Measurements from ENCODE around the gene PARM1. TPM values are rescaled to one million over a fixed set of nuclear protein-coding genes. Genes with fewer than 3 reads are reported as not detected.

PARM1 gene
- total RNA-seq, 1 experiment from 2014 or later = not detected

DNA sequence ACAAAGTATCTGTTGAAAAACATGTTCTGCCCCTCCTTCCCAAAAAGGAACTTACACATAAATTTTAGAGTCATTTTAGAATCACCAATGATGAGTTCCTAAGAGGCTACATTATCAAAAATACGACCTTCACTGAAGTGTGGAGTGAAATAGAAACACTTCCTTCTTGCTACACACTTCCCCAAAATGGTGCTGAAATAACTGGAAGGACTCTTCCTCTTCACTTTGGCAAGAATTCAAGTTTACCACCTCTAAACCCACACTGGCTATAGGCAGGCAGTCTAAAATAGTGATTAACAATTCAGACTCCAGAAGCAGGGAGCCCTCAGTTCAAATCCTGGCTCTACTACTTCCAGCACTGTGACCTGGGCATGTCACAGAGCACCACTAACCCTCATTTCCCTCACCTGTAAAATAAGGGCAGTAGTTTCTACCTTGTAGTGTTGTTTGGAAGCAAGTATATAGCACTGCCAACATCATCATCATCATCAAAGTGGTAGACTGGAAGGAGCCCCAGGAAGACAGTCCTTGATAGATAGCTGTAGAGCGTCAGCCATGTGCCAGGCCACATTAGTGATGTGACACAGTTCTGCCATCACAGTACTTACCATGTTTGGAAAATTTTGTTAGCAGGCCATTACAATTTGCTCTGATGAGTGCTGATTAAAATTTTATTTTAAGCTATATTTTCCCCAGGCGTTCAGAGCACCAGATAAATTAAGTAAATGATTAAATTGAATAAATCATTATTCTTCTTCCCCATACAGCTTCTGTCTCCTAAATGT lies 103.3 kb downstream of the PARM1 start:
- H3K36me3 ChIP-seq = no peaks in the 10 kb centered on the region

DNA sequence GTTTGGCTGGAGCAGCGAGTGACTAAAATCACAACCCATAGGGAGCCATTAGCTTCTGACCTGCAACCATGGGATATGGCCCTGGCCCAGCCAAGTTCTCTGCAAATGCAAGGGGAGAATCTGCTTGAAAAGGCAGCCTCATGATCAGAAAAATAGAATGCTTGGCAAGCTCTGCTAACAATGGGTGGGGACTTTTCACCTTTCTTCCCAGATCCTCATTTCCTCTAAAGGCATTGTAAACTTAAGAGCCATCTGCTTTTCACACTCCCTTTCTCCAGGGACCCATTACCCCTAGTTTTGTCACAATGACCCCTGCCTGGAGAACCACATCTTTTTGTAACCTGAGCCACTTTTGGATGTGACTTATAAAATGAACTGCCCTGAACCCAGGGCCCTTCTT lies 104.3 kb downstream of the PARM1 start:
- no peaks in the 10 kb centered on the region for H3K36me3 ChIP-seq

More for the DNA sequence above, 103.3 kb downstream of the PARM1 start:
- no peaks in the 10 kb centered on the region for H3K27me3 ChIP-seq (replicated peaks)
- no peaks in the 10 kb centered on the region for H3K9me3 ChIP-seq (replicated peaks)
- no peak for DNase-seq (ENCODE audit: low read depth in 1 of 2, low spot score in 2 of 2)
- H3K4me1 ChIP-seq (replicated peaks) = no peaks in the 10 kb centered on the region
- H3K4me3 ChIP-seq = no peak overlapping the region
- H3K27ac ChIP-seq = no peak overlapping the region

DNA sequence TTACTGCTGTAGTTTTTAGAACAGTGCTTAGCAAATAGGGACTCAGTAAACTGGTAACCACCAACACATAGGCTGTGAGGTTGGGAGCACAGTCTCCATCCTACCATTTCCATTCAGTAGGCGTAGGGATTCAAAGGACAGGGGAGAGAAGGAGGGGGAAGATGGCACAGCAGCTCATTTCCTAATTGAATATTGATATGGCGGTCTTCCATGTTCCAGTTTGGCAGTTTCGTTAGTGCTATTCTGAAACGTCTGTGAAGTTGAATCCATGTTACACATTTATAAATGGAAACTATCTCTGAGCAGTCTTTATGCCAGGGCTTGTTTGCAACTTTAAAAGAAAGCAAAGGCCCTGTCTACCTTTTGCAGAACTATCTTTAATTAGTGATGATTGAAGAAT lies 105.5 kb downstream of the PARM1 start:
- no peaks in the 10 kb centered on the region for H3K4me1 ChIP-seq (replicated peaks)
- H3K4me3 ChIP-seq = no peak overlapping the region
- H3K9me3 ChIP-seq (replicated peaks) = no peaks in the 10 kb centered on the region
- no peaks in the 10 kb centered on the region for H3K27me3 ChIP-seq (replicated peaks)
- DNase-seq (ENCODE audit: low read depth in 1 of 2, low spot score in 2 of 2) = no peak
- no peak overlapping the region for H3K27ac ChIP-seq
- no peaks in the 10 kb centered on the region for H3K36me3 ChIP-seq

More for the DNA sequence above, 104.3 kb downstream of the PARM1 start:
- Histone ChIP-seq H3K27me3 (replicated peaks) (no peaks in the 10 kb centered on the region), H3K27ac (no peak overlapping the region), H3K4me3 (no peak overlapping the region), H3K4me1 (replicated peaks) (no peaks in the 10 kb centered on the region), H3K9me3 (replicated peaks) (no peaks in the 10 kb centered on the region)
- DNase-seq (ENCODE audit: low read depth in 1 of 2, low spot score in 2 of 2) = no peak

DNA sequence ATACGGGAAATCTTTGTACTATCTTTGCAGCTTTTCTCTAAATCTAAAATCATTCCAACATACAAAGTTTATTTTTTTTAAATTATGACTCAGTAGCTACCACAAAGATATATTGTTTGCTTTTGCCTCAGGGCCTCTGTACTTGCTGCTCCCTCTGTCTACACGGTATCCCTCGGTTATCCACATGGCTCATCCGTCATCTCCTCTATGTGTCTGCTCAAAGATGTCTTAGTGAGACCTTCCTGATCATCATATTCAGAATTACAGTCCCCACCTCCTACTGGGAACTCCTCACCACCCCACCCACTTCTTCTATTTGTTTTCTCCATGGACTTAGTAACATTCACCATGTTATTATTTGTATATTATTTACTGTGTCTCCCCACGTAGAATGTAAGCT lies 107.8 kb downstream of the PARM1 start:
- Histone ChIP-seq H3K27me3 (replicated peaks) (no peaks in the 10 kb centered on the region), H3K9me3 (replicated peaks) (no peaks in the 10 kb centered on the region), H3K4me1 (replicated peaks) (no peaks in the 10 kb centered on the region), H3K4me3 (no peak overlapping the region), H3K36me3 (no peaks in the 10 kb centered on the region), H3K27ac (no peak overlapping the region)
- no peak for DNase-seq (ENCODE audit: low read depth in 1 of 2, low spot score in 2 of 2)

DNA sequence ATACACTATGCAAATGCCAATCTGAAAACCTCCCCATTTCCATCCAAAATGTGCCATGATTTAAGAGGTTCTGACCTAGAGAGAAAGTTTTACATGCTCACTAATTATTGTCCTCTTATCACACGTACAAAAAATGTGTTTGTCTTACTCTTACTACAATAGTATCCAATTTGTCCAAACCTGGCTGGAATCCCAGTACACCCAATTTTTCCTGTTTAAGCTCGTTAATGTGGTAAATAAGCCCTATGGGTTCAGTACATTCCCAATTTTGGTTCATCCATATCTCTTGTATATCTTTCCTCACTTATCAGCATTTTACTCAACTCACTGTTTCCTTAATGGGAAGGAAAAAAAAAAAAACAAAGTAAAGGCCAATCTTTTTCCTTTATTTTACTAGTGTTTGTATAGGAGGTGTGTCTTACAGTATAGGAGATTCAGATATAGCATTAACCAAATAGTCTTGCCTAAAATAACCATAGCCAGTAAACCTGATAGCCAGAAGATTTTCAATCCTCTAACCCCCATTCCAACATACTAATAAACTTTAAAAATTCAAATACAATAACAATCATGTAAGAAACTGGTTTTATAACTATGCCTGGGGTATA lies 109.8 kb downstream of the PARM1 start:
- Histone ChIP-seq H3K4me1 (replicated peaks) (no peaks in the 10 kb centered on the region), H3K27ac (no peak overlapping the region), H3K9me3 (replicated peaks) (no peaks in the 10 kb centered on the region), H3K36me3 (no peaks in the 10 kb centered on the region), H3K27me3 (replicated peaks) (no peaks in the 10 kb centered on the region), H3K4me3 (no peak overlapping the region)
- no peak for DNase-seq (ENCODE audit: low read depth in 1 of 2, low spot score in 2 of 2)

DNA sequence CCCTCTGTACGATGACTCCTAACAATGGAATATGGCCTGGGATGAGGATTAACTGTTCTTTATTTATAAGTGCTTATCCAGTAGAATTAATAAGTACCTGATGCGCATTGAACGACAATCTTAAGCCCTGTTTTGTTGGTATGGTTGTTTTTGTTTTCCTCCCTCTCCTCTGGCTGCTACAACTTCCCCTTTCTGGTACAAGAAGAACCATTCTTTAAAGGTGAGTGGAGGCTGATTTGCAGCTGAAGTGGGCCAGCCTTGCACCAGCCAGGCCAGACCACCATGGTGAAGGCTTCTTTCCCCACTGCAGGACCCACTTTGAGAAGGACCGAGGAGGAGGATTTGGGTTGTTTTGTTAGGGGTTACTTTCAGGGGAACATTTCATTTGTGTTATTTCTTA lies 113.3 kb downstream of the PARM1 start:
- H3K27ac ChIP-seq = no peak overlapping the region
- no peaks in the 10 kb centered on the region for H3K4me1 ChIP-seq (replicated peaks)
- no peaks in the 10 kb centered on the region for H3K27me3 ChIP-seq (replicated peaks)
- H3K36me3 ChIP-seq = no peaks in the 10 kb centered on the region
- no peak for DNase-seq (ENCODE audit: low read depth in 1 of 2, low spot score in 2 of 2)
- H3K9me3 ChIP-seq (replicated peaks) = no peaks in the 10 kb centered on the region
- no peak overlapping the region for H3K4me3 ChIP-seq

DNA sequence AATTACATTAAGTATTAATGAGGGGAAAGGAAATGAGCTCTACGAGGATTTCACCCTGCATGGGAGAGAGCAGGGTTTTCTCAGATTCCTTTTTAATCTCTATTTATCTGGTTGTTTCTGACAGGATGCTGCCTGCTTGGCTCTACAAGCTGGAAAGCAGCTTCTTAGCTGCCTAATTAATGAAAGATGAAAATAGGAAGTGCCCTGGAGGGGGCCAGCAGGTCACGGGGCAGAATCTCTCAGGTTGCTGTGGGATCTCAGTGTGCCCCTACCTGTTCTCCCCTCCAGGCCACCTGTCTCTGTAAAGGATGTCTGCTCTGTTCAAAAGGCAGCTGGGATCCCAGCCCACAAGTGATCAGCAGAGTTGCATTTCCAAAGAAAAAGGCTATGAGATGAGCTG lies 113.7 kb downstream of the PARM1 start:
- no peaks in the 10 kb centered on the region for H3K4me1 ChIP-seq (replicated peaks)
- H3K27ac ChIP-seq = no peak overlapping the region
- no peak overlapping the region for H3K4me3 ChIP-seq
- H3K27me3 ChIP-seq (replicated peaks) = no peaks in the 10 kb centered on the region
- H3K9me3 ChIP-seq (replicated peaks) = no peaks in the 10 kb centered on the region
- DNase-seq (ENCODE audit: low read depth in 1 of 2, low spot score in 2 of 2) = no peak
- no peaks in the 10 kb centered on the region for H3K36me3 ChIP-seq

DNA sequence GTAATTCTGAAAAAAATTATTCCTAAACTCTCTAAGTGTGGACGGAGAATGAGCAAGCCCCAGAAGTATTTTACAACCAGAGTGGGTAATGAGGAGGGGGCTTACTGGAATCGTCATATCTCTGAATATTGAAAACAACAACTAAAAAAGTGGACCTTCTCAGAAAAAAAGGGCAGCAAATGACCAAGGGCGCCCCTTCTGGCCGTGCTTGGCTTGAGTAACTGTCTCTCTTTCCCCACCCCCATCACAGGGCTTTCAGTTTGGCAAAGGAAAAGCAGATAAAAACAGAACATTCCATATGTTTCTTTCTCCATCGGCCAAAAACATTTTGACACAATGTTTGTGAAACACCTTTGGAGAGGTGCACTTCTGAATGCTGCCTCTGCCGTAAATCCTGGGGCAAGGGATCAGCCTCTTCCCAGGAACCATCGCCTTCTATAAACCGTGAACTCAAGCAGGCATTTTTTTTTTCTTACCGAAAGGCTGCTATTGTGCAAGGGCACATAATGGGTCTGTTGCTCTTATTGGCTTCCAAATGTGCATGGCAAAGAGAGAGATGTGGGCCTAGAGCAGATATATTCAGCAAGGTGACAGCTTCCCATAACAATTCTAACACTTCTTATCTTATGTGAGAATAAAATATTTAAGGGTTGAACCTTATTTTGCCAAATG lies 115.4 kb downstream of the PARM1 start:
- Histone ChIP-seq H3K4me1 (replicated peaks) (no peaks in the 10 kb centered on the region), H3K9me3 (replicated peaks) (no peaks in the 10 kb centered on the region), H3K27ac (no peak overlapping the region), H3K27me3 (replicated peaks) (no peaks in the 10 kb centered on the region), H3K36me3 (no peaks in the 10 kb centered on the region), H3K4me3 (no peak overlapping the region)
- no peak for DNase-seq (ENCODE audit: low read depth in 1 of 2, low spot score in 2 of 2)

DNA sequence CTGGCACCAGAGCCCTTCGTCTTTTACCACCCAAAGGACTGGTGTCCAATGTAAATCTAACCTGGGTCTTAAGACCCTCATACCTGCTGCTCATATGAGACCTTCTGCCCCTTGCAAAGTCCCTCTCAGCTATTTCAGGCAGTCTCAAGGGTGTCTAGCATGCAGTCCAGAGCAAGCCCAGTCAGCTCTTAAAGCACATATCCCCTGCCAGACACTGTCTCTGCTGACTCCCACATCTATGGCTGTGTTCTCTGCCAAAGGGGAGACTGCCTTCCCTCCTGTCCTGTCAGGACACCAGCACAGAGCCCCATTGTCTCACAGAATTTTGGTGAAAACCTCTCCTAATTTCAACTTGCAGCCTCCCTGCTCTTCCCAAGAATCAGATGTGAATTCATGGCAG lies 118.5 kb downstream of the PARM1 start:
- no peak overlapping the region for H3K27ac ChIP-seq
- no peaks in the 10 kb centered on the region for H3K9me3 ChIP-seq (replicated peaks)
- no peak overlapping the region for H3K4me3 ChIP-seq
- no peak for DNase-seq (ENCODE audit: low read depth in 1 of 2, low spot score in 2 of 2)
- H3K4me1 ChIP-seq (replicated peaks) = no peaks in the 10 kb centered on the region
- H3K36me3 ChIP-seq = no peaks in the 10 kb centered on the region
- H3K27me3 ChIP-seq (replicated peaks) = no peaks in the 10 kb centered on the region

DNA sequence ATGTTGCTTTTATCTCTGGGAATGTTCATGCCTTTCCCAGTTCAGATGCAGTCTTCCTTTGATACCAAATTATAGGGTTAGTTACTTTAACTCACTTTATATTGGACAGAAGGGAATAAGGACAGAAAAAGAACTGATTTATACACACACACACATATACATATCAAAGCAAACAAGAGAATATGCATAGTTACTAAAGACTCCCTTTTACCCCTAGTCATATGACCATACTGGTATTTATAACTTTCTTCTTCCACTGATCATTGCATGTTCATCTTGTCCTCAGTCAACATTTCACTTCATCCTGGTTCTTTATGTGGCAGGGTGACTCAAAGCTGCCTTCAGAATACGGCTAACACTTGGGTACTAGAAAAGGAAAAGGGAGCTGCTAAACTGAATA lies 120.4 kb downstream of the PARM1 start:
- no peak for DNase-seq (ENCODE audit: low read depth in 1 of 2, low spot score in 2 of 2)

DNA sequence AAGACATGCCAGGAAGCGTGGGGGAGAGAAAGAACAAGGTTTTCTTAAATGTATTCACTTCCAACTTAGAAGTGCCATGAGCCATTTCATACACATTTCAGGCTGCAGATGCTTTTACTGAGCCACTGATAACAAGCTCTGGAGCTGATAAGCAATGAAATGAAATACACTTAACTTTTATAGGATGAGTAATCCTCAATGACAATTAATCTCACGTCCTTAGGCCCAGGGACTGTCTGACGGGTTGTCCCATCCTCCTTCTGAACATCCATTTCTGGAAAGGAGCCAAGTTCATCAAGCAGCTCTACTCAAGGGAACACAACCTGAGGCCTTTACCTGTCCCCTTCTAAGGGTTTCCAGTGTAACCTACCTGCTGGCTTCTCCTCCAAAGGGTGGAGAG lies 121.2 kb downstream of the PARM1 start:
- Histone ChIP-seq H3K4me3 (no peak overlapping the region), H3K27me3 (replicated peaks) (no peaks in the 10 kb centered on the region), H3K4me1 (replicated peaks) (no peaks in the 10 kb centered on the region), H3K9me3 (replicated peaks) (no peaks in the 10 kb centered on the region), H3K27ac (no peak overlapping the region), H3K36me3 (no peaks in the 10 kb centered on the region)
- no peak for DNase-seq (ENCODE audit: low read depth in 1 of 2, low spot score in 2 of 2)

More for the DNA sequence above, 120.4 kb downstream of the PARM1 start:
- Histone ChIP-seq H3K27ac (no peak overlapping the region), H3K36me3 (no peaks in the 10 kb centered on the region), H3K27me3 (replicated peaks) (no peaks in the 10 kb centered on the region), H3K9me3 (replicated peaks) (no peaks in the 10 kb centered on the region), H3K4me1 (replicated peaks) (no peaks in the 10 kb centered on the region), H3K4me3 (no peak overlapping the region)

DNA sequence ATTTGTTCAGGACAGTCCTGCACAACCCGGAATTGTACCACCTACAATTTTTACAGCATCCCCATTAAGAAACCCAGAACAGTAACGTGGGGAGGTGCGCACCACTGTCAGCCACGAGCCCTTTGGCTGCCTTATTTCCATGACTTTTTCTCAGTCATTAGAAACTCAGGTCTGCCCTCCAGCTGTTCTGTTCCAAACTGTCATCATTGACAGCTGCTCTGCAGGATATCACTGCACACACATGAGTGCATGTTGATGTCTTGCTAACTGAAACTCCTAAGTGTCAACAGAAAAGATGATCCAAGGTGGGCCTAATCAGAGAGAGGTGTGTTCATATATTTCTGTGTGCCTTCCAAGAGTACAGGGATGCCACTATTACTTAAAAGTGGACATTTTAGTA lies 123.4 kb downstream of the PARM1 start:
- Histone ChIP-seq H3K4me3 (no peak overlapping the region), H3K27ac (no peak overlapping the region), H3K27me3 (replicated peaks) (no peaks in the 10 kb centered on the region), H3K9me3 (replicated peaks) (no peaks in the 10 kb centered on the region), H3K36me3 (no peaks in the 10 kb centered on the region), H3K4me1 (replicated peaks) (no peaks in the 10 kb centered on the region)
- no peak for DNase-seq (ENCODE audit: low read depth in 1 of 2, low spot score in 2 of 2)

DNA sequence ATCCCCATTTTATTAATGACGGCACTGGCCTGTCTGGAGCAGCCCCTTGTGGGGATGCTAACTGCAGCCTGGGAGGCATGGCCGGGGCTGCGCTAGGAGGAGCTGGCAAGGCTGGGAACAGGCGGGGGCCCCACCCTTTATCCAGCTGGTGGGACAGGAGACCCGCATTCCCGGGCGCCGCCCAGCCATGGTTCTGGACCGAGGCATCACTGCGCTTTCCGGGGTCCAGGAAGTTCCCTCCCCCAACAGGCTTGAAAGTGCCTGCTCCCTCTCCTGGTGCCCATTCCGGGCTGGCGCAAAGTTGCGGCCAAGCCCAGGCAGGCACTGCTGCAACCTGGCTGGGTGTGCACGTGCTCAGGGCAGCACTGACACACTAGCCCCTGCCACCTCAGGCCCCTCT lies 124.5 kb downstream of the PARM1 start:
- Histone ChIP-seq H3K27ac (no peak overlapping the region), H3K4me3 (no peak overlapping the region), H3K36me3 (no peaks in the 10 kb centered on the region), H3K27me3 (replicated peaks) (no peaks in the 10 kb centered on the region), H3K9me3 (replicated peaks) (no peaks in the 10 kb centered on the region), H3K4me1 (replicated peaks) (no peaks in the 10 kb centered on the region)
- no peak for DNase-seq (ENCODE audit: low read depth in 1 of 2, low spot score in 2 of 2)

DNA sequence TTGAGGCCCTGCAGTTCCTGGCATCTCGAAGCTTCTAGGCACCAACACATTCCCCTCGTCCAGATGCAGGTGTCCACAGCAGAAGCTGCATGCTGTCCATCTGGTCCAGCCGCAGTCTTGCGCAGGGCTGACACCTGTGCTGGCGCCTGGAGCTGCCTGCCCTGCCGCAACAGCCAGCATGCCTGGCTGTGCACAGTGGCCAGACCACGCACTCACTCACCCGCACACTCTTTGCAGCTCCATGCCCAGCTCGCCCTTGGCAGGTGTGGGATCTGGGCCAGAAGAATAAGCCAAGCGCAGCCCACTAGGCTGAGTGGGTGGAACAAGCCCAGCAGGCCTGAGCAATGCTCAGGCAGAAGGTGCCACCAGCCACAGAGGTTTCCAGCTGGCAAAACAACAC lies 125.6 kb downstream of the PARM1 start:
- no peak for DNase-seq (ENCODE audit: low read depth in 1 of 2, low spot score in 2 of 2)
- H3K4me3 ChIP-seq = no peak overlapping the region

More for the DNA sequence above, 125.6 kb downstream of the PARM1 start:
- Histone ChIP-seq H3K4me1 (replicated peaks) (no peaks in the 10 kb centered on the region), H3K36me3 (no peaks in the 10 kb centered on the region), H3K9me3 (replicated peaks) (no peaks in the 10 kb centered on the region), H3K27me3 (replicated peaks) (no peaks in the 10 kb centered on the region), H3K27ac (no peak overlapping the region)
